HFFc6 (cell line): ENCODE data around the gene SDK2. TPM values are rescaled to one million over a fixed set of nuclear protein-coding genes. Genes with fewer than 3 reads are reported as not detected.
"Not testable (repeated sequence)": the region's sequence is repeated elsewhere in the genome, so short reads cannot be mapped to it uniquely, and the experiment has no call there.

Experiments used
- DNase-seq: peaks from one replicate; pipeline ENCODE4 v3.0.0-alpha.2; 2018
- H3K27ac Mint-ChIP-seq: 2 replicates; pipeline ENCODE4 v1.8.0; 2020; ENCODE audit warnings: mild to moderate bottlenecking, mixed read lengths
- H3K27me3 Mint-ChIP-seq: 2 replicates; pipeline ENCODE4 v1.8.0; 2021; ENCODE audit warnings: mild to moderate bottlenecking, moderate library complexity, mixed read lengths; ENCODE audit not compliant: insufficient read depth
- H3K36me3 Mint-ChIP-seq: 2 replicates; pipeline ENCODE4 v1.8.0; 2021; ENCODE audit warnings: low read depth, mixed read lengths
- H3K4me1 Mint-ChIP-seq: 2 replicates; pipeline ENCODE4 v1.8.0; 2020; ENCODE audit warnings: low read depth, mixed read lengths
- H3K4me3 Mint-ChIP-seq: 2 replicates; pipeline ENCODE4 v1.8.0; 2020; ENCODE audit warnings: mild to moderate bottlenecking, moderate library complexity, mixed read lengths
- H3K9me3 Mint-ChIP-seq: 2 replicates; pipeline ENCODE4 v1.8.0; 2020; ENCODE audit warnings: mild to moderate bottlenecking, mixed read lengths
- CTCF ChIP-seq: fragments of 200-600 bp; sonication (generic); IDR thresholded peaks from 2 replicates; pipeline ENCODE4 v1.5.0; 2021; ENCODE audit warnings: antibody characterized with exemption, mild to moderate bottlenecking
- total RNA-seq, 6 experiments: library from RNA; stranded (reverse); fragmentation: NEBNext Ultra II Directional; extraction: Animal tissue kit (Norgen Biotek cat#: 25700); gene quantifications; 2 replicates in 1 of 6; 3 replicates in 5 of 6; pipeline ENCODE4 v1.2.3, GENCODE V29; 2021

The SDK2 gene
- total RNA-seq, 6 experiments from 2014 or later: 0.03 TPM; not detected in 4

- H3K4me1 Mint-ChIP-seq: no peaks in the 10 kb centered on the region
- H3K27ac Mint-ChIP-seq: no peak overlapping the region
- DNase-seq: no peak
- H3K36me3 Mint-ChIP-seq: 0 out of 2 replicates have a peak, but pooled peaks cover 5% of the 10 kb centered on the region
- H3K27me3 Mint-ChIP-seq: no peaks in the 10 kb centered on the region; the same call in 1 of the 2 replicates
- H3K4me3 Mint-ChIP-seq: no peak overlapping the region
- TF ChIP-seq CTCF: no peak
- peaks cover 33% of the 10 kb centered on the region for H3K9me3 Mint-ChIP-seq
These were observed 165.9 kb downstream of the SDK2 start for GRCh38 chr17:73478334-73478733.

GRCh38 chr17:73476890-73477350 lies 167.3 kb downstream of the SDK2 start:
- 0 out of 2 replicates have a peak, but pooled peaks cover 5% of the 10 kb centered on the region for H3K36me3 Mint-ChIP-seq
- no peaks in the 10 kb centered on the region for H3K4me1 Mint-ChIP-seq
- DNase-seq: no peak
- H3K27me3 Mint-ChIP-seq: no peaks in the 10 kb centered on the region; the same call in 1 of the 2 replicates
- H3K27ac Mint-ChIP-seq: no peak overlapping the region
- H3K4me3 Mint-ChIP-seq: no peak overlapping the region
- no peak for TF ChIP-seq CTCF
- peaks cover 43% of the 10 kb centered on the region for H3K9me3 Mint-ChIP-seq

- Mint-ChIP-seq H3K36me3 (no peaks in the 10 kb centered on the region), H3K27ac (no peak overlapping the region), H3K4me3 (no peak overlapping the region), H3K27me3 (no peaks in the 10 kb centered on the region; the same call in 1 of the 2 replicates), H3K9me3 (peaks cover 56% of the 10 kb centered on the region), H3K4me1 (no peaks in the 10 kb centered on the region)
- TF ChIP-seq CTCF: no peak
- no peak for DNase-seq
These were observed 169.8 kb downstream of the SDK2 start for GRCh38 chr17:73474370-73474988.

- not testable (repeated sequence) for H3K4me1 Mint-ChIP-seq
- peaks cover 53% of the 10 kb centered on the region for H3K9me3 Mint-ChIP-seq
These were observed 171.5 kb downstream of the SDK2 start for GRCh38 chr17:73472715-73473114.

GRCh38 chr17:73471924-73472323 lies 172.3 kb downstream of the SDK2 start:
- Mint-ChIP-seq H3K4me3 (no peak overlapping the region), H3K27me3 (no peaks in the 10 kb centered on the region; the same call in 1 of the 2 replicates), H3K36me3 (no peaks in the 10 kb centered on the region), H3K27ac (no peak overlapping the region), H3K4me1 (no peaks in the 10 kb centered on the region), H3K9me3 (peaks cover 53% of the 10 kb centered on the region)
- TF ChIP-seq CTCF: no peak
- no peak for DNase-seq

More at GRCh38 chr17:73472715-73473114, 171.5 kb downstream of the SDK2 start:
- DNase-seq, H3K36me3 Mint-ChIP-seq, H3K27me3 Mint-ChIP-seq, H3K4me3 Mint-ChIP-seq, H3K27ac Mint-ChIP-seq: not testable (repeated sequence)

- no peaks in the 10 kb centered on the region for H3K4me1 Mint-ChIP-seq
- H3K27me3 Mint-ChIP-seq: no peaks in the 10 kb centered on the region; the same call in 1 of the 2 replicates
- H3K4me3 Mint-ChIP-seq: no peak overlapping the region
- H3K36me3 Mint-ChIP-seq: no peaks in the 10 kb centered on the region
- H3K9me3 Mint-ChIP-seq: peaks cover 54% of the 10 kb centered on the region
- H3K27ac Mint-ChIP-seq: no peak overlapping the region
- no peak for TF ChIP-seq CTCF
- DNase-seq: no peak
These were observed 173.9 kb downstream of the SDK2 start for GRCh38 chr17:73470316-73470826.
